ENCODE measurements around the gene ANKRD6.

GRCh38 chr6:89404512-89404911 lies 28.4 kb upstream of the ANKRD6 start:
- TF ChIP-seq CTCF (conservative IDR thresholded peaks at IDR 0.05; ENCODE audit: low read depth, low read length) (no peak), EZH2 (IDR thresholded peaks at IDR 0.05; ENCODE audit: low read length, unreplicated experiment) (no peak), EZH2phosphoT487 (IDR thresholded peaks at IDR 0.05; ENCODE audit: borderline replicate concordance, low read length) (no peak)

Data from PC-3 (cell line).